GM12865 (cell line): Measurements from ENCODE around the gene MAB21L3.

Source experiments
- DNase-seq: peaks from one replicate; pipeline ENCODE4 v3.0.0; 2010; ENCODE audit warnings: low read depth
- H3K4me3 ChIP-seq: 2 replicates; pipeline ENCODE4 v1.5.1; 2011; ENCODE audit warnings: mild to moderate bottlenecking, low read depth, low read length, control low read depth
- CTCF ChIP-seq: IDR thresholded peaks from 2 replicates; pipeline ENCODE4 v1.5.1; 2011; ENCODE audit warnings: low read length, control low read depth, low read depth, inconsistent platforms; ENCODE audit not compliant: insufficient read depth; ENCODE audit errors: missing control alignments

Gene MAB21L3

GRCh38 chr1:116161877-116162390, 50.7 kb downstream of the MAB21L3 start:
- H3K4me3 ChIP-seq = no peak overlapping the region
- no peak for DNase-seq
- TF ChIP-seq CTCF = no peak

- TF ChIP-seq CTCF = no peak
- no peak overlapping the region for H3K4me3 ChIP-seq
- DNase-seq = no peak
Observed at GRCh38 chr1:116163533-116163932, 52.3 kb downstream of the MAB21L3 start.

- DNase-seq = no peak
- H3K4me3 ChIP-seq = no peak overlapping the region
- no peak for TF ChIP-seq CTCF
Observed at GRCh38 chr1:116164150-116164549, 53.0 kb downstream of the MAB21L3 start.

- no peak for TF ChIP-seq CTCF
- no peak overlapping the region for H3K4me3 ChIP-seq
- no peak for DNase-seq
Observed at GRCh38 chr1:116164604-116165368, 53.6 kb downstream of the MAB21L3 start.

GRCh38 chr1:116165572-116165971, 54.4 kb downstream of the MAB21L3 start:
- TF ChIP-seq CTCF = no peak
- no peak for DNase-seq
- no peak overlapping the region for H3K4me3 ChIP-seq

GRCh38 chr1:116166011-116166571, 54.9 kb downstream of the MAB21L3 start:
- H3K4me3 ChIP-seq = no peak overlapping the region
- TF ChIP-seq CTCF = no peak
- no peak for DNase-seq
